ENCODE data around the gene PMEPA1.

DNA sequence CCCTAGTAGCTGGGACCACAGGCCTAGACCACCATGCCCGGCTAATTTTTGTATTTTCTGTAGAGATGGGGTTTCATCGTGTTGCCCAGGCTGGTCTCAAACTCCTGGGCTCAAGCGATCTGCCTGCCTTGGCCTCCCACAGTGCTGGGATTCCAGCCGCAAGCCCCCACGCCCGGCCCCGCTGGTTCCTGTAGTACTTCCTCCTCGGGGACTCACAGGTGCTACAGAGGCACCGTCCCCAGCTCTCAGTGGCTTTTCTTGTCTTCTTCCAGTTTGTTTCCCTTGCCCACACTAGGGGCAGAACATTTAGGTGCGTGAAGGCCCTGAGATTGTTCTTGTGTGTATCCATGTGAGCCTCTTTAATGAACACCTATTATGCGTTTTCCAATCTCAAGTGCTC, 88.8 kb downstream of the PMEPA1 start:
- TF ChIP-seq POLR2A (IDR thresholded peaks at IDR 0.05; ENCODE audit: low read depth): no peak
- TF ChIP-seq EP300 (IDR thresholded peaks at IDR 0.05): no peak
- TF ChIP-seq, protein P1, sequence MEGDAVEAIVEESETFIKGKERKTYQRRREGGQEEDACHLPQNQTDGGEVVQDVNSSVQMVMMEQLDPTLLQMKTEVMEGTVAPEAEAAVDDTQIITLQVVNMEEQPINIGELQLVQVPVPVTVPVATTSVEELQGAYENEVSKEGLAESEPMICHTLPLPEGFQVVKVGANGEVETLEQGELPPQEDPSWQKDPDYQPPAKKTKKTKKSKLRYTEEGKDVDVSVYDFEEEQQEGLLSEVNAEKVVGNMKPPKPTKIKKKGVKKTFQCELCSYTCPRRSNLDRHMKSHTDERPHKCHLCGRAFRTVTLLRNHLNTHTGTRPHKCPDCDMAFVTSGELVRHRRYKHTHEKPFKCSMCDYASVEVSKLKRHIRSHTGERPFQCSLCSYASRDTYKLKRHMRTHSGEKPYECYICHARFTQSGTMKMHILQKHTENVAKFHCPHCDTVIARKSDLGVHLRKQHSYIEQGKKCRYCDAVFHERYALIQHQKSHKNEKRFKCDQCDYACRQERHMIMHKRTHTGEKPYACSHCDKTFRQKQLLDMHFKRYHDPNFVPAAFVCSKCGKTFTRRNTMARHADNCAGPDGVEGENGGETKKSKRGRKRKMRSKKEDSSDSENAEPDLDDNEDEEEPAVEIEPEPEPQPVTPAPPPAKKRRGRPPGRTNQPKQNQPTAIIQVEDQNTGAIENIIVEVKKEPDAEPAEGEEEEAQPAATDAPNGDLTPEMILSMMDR (IDR thresholded peaks at IDR 0.05): no peak
